HL-60 (cell line): Measurements from ENCODE around the gene PDAP1.
"Not testable (repeated sequence)": the region's sequence is repeated elsewhere in the genome, so short reads cannot be mapped to it uniquely, and the experiment has no call there.

ENCODE experiments used
- DNase-seq, 2 experiments: peaks; one replicate each; pipeline ENCODE4 v3.0.0-alpha.2; 2010 to 2020; ENCODE audit warnings: low read depth in 1 of 2, low spot score in 1 of 2
- H3K27ac ChIP-seq: fragments of 250-450 bp; sonication (Bioruptor Pico); replicated peaks from 2 replicates; pipeline ENCODE4 v1.5.1; 2020; ENCODE audit warnings: mild to moderate bottlenecking, moderate library complexity
- H3K27me3 ChIP-seq: fragments of 250-450 bp; sonication (Bioruptor Pico); 2 replicates; pipeline ENCODE4 v1.5.1; 2021; ENCODE audit warnings: mild to moderate bottlenecking, moderate library complexity; ENCODE audit not compliant: insufficient read depth, poor library complexity, severe bottlenecking
- H3K4me3 ChIP-seq: replicated peaks from 2 replicates; pipeline ENCODE4 v1.5.1; 2011; ENCODE audit warnings: mild to moderate bottlenecking, control low read depth, low read length; ENCODE audit not compliant: insufficient read depth
- GABPA ChIP-seq: IDR thresholded peaks from 2 replicates; pipeline ENCODE4 v1.6.1; 2012; ENCODE audit warnings: low read depth
- POLR2AphosphoS5 ChIP-seq: IDR thresholded peaks from 2 replicates; pipeline ENCODE4 v1.6.1; 2012; ENCODE audit warnings: low read depth
- TF ChIP-seq, protein P1 (sequence below): IDR thresholded peaks from one replicate; pipeline ENCODE4 v1.5.1; 2011; ENCODE audit warnings: low read length, control low read depth, inconsistent platforms; ENCODE audit not compliant: insufficient read depth

PDAP1 gene

GRCh38 chr7:99352247-99352646, 56.1 kb downstream of the PDAP1 start:
- TF ChIP-seq, protein P1, sequence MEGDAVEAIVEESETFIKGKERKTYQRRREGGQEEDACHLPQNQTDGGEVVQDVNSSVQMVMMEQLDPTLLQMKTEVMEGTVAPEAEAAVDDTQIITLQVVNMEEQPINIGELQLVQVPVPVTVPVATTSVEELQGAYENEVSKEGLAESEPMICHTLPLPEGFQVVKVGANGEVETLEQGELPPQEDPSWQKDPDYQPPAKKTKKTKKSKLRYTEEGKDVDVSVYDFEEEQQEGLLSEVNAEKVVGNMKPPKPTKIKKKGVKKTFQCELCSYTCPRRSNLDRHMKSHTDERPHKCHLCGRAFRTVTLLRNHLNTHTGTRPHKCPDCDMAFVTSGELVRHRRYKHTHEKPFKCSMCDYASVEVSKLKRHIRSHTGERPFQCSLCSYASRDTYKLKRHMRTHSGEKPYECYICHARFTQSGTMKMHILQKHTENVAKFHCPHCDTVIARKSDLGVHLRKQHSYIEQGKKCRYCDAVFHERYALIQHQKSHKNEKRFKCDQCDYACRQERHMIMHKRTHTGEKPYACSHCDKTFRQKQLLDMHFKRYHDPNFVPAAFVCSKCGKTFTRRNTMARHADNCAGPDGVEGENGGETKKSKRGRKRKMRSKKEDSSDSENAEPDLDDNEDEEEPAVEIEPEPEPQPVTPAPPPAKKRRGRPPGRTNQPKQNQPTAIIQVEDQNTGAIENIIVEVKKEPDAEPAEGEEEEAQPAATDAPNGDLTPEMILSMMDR = no peak
- TF ChIP-seq POLR2AphosphoS5 = no peak
- TF ChIP-seq GABPA = no peak
- DNase-seq = no peak

GRCh38 chr7:99350641-99351040, 57.8 kb downstream of the PDAP1 start:
- not testable (repeated sequence) for DNase-seq, H3K27me3 ChIP-seq, H3K27ac ChIP-seq, H3K4me3 ChIP-seq

More at GRCh38 chr7:99352247-99352646, 56.1 kb downstream of the PDAP1 start:
- no peak overlapping the region for H3K4me3 ChIP-seq
- H3K27ac ChIP-seq = no peak overlapping the region
- no peaks in the 10 kb centered on the region for H3K27me3 ChIP-seq
